Cardiac ventricle fibroblast (primary cell): ENCODE results near the gene ENG. TPM values are rescaled to one million over a fixed set of nuclear protein-coding genes. Genes with fewer than 3 reads are reported as not detected.

Experiments
- total RNA-seq: library from RNA; depleted of rRNA; stranded (reverse); fragments of >200 nt; gene quantifications from 2 replicates; pipeline ENCODE4 v1.2.3, GENCODE V29; 2015

ENG gene
- 213 and 258 TPM in 2 replicates for total RNA-seq

GRCh38 chr9:127854184-127854806 lies at the start of gene ENG:
Gene ENG, minus strand, starts transcription at chr9:127854658. Its CDS starts 303 bp downstream, at chr9:127854355.

GRCh38 chr9:127899128-127899943 lies 44.9 kb upstream of the ENG start, which contains the start of gene ST6GALNAC6:
Gene ST6GALNAC6, minus strand, starts transcription at chr9:127899603. Its CDS starts 1,622 bp downstream, at chr9:127897981.

GRCh38 chr9:127877566-127877998 lies 23.1 kb upstream of the ENG start, which contains the start of gene AK1:
Gene AK1, minus strand, starts transcription at chr9:127877675. Its CDS starts 3,058 bp downstream, at chr9:127874617.

GRCh38 chr9:127802576-127803443 lies 51.6 kb downstream of the ENG start, which contains the start of gene FPGS:
Gene FPGS, plus strand, starts transcription at chr9:127802882. Its CDS starts 43 bp downstream, at chr9:127802925.

GRCh38 chr9:127785933-127786772 lies 68.3 kb downstream of the ENG start, which contains the start of gene CDK9:
Gene CDK9, plus strand, starts transcription at chr9:127786034. Its CDS starts 115 bp downstream, at chr9:127786149.

GRCh38 chr9:127778280-127779135 lies 76.0 kb downstream of the ENG start, which contains the start of gene SH2D3C:
Gene SH2D3C, minus strand, starts transcription at chr9:127778666. Its CDS starts 39 bp downstream, at chr9:127778627.

Other genes with a start within 250 kb of the ENG start
- 51.5 and 85.1 TPM in 2 replicates for gene STXBP1, start 242.4 kb downstream of the ENG start, total RNA-seq
- not detected in 2 replicates for gene CFAP157, start 147.7 kb downstream of the ENG start, total RNA-seq
- gene PTRH1, start 139.0 kb downstream of the ENG start, total RNA-seq = 17.0 and 17.7 TPM in 2 replicates
- not detected in 2 replicates for gene TTC16, start 138.6 kb downstream of the ENG start, total RNA-seq
- gene TOR2A, start 119.4 kb downstream of the ENG start, total RNA-seq = 6.9 and 7.1 TPM in 2 replicates
- 1.1 and 2.5 TPM in 2 replicates for gene SH2D3C, start 76.0 kb downstream of the ENG start, total RNA-seq
- 49.6 and 59.7 TPM in 2 replicates for gene CDK9, start 68.6 kb downstream of the ENG start, total RNA-seq
- 35.1 and 35.9 TPM in 2 replicates for gene FPGS, start 51.8 kb downstream of the ENG start, total RNA-seq
- gene AK1, start 23.0 kb upstream of the ENG start, total RNA-seq = 53.7 and 57.8 TPM in 2 replicates
- gene ST6GALNAC6, start 44.9 kb upstream of the ENG start, total RNA-seq = 79.0 and 95.3 TPM in 2 replicates
- 67.5 and 83.5 TPM in 2 replicates for gene ST6GALNAC4, start 62.4 kb upstream of the ENG start, total RNA-seq
- gene PIP5KL1, start 76.1 kb upstream of the ENG start, total RNA-seq = 0.44 and 4.5 TPM in 2 replicates
- 13.0 and 14.4 TPM in 2 replicates for gene DPM2, start 83.2 kb upstream of the ENG start, total RNA-seq
- gene EEIG1, start 126.3 kb upstream of the ENG start, total RNA-seq = 13.5 and 15.4 TPM in 2 replicates
- gene NAIF1, start 212.7 kb upstream of the ENG start, total RNA-seq = 7.1 and 8.1 TPM in 2 replicates
- 8.0 and 12.2 TPM in 2 replicates for gene SLC25A25, start 213.6 kb upstream of the ENG start, total RNA-seq